Measurements from ENCODE around the gene PPP1R12C.
"Not testable (repeated sequence)": the region's sequence is repeated elsewhere in the genome, so short reads cannot be mapped to it uniquely, and the experiment has no call there.

PPP1R12C gene

DNA sequence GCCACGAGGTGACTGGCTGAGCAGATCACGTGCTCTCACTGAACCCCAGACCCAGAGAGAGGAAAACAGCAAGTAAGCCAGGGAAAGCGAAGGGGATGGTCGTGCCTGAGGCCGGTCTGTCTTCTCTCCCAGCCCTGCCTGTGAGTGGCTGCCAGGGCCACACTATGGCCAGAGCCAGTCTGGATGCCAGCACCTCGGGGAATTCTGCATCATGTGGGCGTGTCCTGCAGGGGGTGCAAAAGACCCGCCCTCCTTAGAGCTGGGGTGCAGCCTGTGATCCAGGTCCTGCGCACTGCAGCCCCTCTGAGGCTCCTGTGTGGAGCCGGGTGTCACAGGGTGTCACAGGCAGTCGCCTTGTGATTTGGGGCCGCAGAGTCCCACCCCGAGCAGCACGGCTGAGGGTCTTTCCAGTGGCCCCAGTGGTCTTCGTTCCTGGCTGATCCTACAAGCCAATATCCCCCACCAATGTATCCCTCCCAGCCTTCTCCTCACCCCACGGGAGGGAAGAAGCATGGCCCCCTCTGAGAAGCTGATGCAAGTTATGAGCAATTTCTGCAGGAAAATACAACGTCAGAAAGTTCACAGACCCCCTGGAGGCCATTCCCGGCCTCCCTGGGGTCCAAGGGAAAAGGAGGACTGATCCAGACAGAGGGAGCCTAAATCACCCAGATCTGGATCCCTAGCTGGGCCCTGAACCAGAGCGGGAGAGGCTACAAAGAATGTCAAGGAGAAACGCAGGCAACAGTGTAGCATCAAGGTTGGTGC is 7.7 kb downstream of the PPP1R12C start:
- DNase-seq, result no peak

DNA sequence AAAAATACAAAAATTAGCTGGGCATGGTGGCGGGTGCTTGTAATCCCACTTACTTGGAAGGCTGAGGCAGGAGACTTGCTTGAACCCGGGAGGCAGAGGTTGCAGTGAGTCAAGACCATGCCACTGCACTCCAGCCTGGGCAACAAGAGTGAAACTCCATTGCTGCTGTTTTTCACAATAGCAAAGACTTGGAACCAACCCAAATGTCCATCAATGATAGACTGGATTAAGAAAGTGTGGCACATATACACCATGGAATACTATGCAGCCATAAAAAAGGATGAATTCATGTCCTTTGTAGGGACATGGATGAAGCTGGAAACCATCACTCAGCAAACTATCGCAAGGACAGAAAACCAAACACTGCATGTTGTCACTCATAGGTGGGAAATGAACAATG is 10.2 kb downstream of the PPP1R12C start:
- not testable (repeated sequence) for DNase-seq

GRCh38 chr19:55106591-55106990 is 10.8 kb downstream of the PPP1R12C start:
- DNase-seq, result no peak

DNA sequence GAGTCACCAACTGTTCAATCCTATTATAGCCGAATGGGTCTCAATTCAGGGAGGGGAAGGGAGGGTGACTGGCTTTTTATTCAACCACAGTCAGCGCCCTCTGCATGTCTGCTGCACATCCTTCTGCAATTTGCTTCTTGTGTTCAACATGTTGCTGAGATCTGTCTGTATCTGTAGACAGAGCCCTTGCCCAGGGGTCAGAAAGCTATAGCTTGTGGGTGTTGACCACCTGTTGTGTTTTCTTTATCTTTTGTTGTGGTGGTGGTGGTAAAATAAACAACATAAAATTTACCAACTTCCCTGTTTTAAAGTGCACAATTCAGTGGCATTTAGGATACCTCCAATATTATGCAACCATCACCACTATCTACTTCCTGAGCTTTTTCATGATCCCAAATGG is 12.2 kb downstream of the PPP1R12C start:
- DNase-seq, result no peak

DNA sequence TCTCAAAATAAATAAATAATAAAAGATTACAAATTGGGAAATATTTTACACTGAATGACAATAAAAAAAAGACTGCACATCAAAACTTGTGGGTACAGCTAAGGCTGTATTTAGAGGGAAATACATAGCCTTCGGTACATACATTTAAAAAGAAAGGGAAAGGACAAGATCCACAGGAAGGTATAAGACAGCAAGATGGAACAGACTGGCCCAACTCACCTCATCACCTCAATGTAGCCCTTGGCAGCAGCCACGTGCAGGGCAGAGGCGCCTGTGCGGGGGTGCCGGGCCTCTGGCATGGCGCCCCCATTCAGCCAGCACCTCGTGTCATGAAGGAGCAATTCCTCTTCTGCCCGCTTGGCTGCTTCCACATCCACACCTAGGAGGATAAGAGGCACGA is 14.2 kb downstream of the PPP1R12C start:
- DNase-seq, result no peak

DNA sequence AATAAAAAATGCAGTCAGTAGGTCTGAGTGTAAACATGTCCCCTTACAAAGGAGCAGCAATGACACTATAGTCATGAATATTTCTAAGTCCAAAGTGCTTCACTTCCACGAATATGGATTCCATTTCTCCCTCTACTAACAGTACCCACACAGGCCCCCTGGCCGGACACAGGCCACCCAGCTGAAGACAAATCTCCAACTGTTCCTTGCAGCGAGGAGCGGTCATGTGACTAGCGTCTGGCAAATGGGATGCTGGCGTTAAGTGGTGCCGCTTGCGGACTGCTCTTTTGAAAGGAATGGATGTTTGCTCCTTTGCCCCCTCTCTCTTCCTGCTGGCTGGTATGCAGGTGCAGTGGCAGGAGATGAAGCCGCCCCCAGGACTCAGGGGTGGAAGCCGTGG is 16.2 kb downstream of the PPP1R12C start:
- DNase-seq, result no peak

DNA sequence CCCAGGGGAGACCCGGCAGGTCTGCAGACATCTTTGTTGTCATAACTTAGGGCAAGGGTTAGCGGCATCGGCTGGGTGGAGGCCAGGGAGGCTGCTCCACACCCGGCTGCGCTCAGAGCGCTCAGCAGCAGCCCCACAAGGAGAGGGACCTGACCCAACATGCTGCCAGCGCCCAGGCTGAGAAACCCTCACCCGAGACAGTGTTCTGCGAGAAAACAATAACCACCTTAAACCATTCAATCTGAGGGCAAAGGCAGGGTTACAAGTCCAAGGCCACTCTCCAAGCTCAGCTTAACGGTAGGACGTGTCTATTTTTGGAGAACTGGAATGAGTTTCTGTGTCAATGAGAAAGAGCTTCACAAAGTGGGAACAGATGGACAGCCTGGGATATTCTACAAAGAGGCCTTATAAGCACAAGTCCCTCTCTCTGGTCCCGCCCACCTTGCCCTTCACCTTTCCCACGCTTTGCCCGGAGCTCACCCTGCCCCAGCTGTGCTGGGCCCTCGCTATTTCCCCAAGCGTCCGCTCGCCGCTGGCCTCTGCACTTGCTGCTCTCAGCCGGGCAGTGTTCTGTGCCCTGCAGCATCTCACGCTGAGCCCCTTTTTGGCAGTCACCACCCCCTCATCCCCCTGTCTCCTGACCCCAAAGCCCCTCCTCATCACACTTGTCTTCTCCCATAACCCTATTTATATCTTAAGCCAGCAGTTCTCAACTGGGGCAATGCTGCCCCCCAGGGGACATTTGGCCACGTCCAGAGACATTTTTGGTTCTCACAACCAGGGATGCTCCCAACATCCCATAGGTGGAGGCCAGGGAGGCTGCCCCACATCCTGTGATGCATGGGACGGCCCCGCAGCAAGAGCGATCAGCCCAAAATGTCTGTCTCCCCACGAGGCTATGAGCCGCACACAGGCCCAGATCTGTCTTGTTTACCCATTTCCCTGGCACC is 17.6 kb downstream of the PPP1R12C start:
- DNase-seq, result no peak

DNA sequence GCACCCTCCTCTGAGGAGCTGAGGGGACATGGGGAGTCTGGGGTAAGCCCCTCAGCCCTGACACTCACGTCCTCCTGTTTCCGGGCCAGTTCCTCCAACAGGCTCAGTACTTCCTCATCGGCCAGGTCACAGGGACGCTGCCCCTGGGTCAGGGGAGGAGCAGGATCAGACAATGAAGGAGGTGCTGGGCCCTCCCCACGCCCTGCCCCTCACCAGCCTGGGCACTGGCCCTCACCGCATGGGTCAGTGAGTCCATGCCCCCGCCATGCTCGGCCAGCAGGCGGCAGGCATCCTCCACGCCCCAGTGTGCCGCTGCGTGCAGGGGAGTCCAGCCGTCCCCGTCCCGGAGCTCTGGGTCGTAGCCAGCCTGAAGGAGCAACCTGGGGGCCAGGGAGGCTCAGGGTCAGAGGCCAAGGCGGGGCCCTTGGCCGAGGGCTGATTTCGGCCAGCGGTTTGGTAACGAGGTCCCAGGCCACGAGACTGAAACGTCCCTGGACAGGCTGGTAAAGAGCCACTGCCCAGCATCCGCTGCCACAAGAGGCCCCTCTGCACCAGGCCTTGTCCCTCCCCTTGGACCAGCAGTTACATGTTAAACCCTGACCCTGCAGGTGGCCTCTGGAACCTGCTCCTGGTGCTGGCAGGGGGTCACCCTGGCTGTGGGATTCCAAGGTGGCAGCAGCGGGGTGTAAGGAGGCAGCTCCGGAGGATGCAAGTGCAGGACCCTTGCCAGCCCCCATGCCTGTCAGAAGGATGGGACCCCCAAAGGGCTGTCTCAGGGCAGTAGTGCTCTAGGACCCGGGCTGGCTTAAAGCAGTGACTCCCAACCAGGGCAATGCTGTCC is 18.5 kb downstream of the PPP1R12C start:
- no peak for DNase-seq

- DNase-seq, result no peak
Observed at GRCh38 chr19:55097864-55098715, 19.3 kb downstream of the PPP1R12C start.

- DNase-seq, result no peak
Observed at GRCh38 chr19:55096061-55096701, 21.3 kb downstream of the PPP1R12C start.

DNA sequence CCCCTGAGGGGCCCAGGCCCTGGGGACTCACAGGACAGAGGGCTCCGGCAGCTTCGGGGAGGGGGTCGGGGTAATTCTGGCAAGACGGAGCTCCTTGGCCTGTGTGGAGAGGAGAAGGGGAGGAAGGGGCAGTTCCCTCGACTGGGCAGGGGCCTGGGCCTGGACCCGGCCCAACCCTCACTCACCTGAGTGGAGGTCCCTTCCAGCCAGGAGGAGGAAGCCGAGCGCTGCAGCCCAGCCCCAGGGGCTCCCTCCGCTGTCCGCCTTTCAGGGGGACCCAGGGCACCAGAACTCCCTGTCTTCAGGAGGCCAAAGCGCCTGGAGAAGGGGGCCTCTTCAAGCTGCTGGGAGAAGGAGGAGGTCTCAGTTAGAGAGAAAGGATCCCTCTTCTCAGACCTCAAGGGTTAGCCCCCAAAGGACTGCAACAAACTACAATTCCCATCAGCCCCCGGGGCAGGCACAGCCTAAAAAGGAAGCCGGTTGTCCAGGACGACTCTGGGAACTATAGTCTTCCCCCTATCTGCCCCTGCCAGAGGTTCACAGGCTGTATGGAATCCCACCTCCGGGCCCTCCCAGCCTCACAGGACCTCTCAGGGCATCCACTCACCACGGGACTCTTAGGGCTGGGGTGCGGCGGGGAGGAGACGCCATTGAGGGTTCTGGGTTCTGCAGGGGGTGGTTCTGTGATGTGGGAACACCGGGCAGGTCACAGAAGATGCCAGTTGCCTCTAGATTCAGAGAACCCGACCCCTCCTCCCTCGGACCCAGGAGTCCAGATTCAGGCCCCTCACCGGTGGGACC is 22.0 kb downstream of the PPP1R12C start:
- no peak for DNase-seq

DNA sequence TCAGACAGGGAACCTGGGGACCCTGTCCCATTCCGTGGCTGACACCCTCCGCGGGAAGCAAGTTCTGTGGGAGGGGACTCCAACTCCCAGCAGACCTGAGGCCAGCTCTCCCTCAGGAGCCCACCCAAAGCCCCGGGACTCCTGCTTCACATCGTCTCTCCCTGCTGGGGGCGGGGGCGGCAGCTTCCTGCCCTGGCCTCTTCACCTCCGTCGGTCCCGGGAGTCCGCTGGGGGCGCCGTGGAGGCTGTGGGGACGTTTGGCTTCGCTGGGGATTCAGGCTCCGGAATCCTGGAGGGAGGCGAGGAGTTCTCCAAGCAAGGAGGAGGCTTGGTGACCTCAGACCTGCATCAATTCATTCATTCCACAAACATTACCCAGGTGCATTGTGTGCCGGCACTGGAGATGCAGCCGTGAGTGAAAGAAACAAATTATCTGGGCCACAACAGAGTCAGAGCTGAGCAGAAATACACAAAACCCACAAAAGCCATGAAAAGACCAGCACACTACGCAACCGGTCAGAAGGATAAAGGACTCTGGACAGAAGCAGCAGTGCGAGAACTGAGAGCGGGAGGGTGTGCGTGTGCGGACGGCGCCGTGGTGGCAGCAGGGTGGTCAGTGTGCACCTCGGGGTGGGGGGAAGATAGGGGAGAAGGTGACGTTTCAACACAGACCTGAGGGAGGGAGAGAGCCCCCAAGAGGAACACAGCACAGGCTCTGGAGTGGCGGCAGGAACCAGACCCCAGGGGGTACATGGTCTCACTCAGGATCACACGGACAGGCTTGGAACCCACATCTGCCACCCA is 22.8 kb downstream of the PPP1R12C start:
- DNase-seq, result no peak

DNA sequence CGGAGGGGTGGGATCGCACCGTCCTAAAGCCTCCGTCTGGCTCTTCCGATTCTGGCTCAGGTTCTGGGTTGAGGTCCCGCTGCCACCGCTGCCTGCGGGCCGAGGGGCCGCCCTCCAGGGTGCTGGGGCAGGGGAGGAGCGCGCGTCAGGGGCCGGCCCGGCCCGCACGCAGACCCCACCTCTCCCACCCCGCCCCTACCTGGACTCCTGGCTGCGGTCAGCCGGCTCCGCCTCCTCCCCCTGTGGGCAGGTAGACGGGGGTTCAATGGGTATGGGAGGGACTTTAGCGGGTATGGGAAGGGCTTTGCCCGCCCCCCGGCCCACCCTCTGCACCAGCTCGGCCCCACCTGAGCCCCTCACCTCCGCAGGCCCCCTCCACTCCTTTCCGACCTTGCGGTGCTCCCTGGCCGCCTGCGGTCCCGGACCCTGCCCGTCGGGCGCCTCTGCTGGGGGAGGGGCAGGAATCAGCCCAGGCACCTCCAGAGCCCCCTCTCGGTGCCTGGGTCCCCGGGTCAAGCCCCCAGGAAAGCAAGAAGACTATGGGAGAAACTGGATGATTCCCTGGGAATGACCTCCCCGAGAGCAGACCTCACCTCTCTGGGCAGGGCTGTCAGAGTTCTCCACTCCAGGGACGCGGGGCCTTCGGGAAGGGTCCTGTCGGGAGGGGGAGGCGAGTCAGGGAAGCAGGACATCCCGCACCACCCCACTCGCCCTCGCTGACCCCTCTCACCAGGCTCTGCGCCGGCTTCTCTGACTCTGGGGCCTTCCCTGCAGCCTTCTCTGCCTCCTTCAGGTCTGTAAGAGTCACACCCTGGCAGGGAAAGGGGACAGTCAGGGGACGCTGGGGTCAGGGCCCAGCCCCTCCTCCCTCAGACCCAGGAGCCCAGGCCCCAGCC is 24.8 kb downstream of the PPP1R12C start:
- DNase-seq, result no peak

- DNase-seq, result no peak
Observed at GRCh38 chr19:55091955-55092354, 25.5 kb downstream of the PPP1R12C start.

GRCh38 chr19:55091126-55091910 is 26.1 kb downstream of the PPP1R12C start:
- no peak for DNase-seq

DNA sequence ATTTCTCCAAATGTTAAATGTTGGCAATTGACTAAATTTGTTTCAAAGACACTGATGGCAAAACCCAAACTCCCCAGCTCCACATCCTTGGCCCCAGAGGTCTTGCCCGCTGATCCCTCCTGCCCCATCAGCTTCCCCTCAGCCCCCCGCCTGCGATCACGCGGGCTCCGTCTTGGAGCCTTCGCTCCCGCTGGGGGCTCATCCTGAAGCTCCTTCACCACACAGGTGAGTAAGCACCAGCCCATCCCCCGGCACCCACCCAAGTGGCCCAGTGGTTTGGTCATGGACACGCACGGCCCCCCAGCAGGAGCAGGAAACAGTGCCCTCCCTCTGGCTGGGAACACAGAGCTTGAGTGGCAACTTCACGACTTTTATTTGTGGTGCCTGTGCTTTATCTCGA is 26.9 kb downstream of the PPP1R12C start:
- no peak for DNase-seq

DNA sequence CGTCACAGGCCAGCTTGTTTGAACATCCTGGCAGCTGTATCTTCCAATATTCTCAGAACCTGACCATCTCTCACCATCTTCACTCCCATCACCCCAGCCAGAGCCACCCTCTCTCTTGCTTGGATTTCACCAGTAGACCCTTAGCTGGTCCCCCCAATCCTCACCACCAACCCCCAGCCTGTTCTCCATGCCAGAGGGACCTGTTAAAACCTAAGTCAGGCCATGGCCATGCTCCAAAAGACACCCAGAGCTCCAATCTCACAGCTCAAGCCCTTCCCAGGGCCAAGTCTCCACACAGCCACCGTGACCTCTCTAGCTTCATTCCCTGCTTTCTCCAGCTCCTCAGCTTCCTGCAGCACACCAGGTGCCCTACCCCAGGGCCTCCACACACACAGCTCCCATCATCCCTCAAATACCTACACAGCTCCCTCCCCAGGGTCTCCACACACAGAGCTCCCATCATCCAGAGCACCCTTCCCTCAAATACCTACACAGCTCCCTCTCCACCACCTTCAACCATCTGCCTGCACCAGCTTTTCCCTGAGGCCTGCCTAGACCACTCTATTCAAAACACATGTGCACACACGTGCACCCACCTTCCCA is 28.0 kb downstream of the PPP1R12C start:
- no peak for DNase-seq
